Measurements from ENCODE around the gene UFM1.

DNA sequence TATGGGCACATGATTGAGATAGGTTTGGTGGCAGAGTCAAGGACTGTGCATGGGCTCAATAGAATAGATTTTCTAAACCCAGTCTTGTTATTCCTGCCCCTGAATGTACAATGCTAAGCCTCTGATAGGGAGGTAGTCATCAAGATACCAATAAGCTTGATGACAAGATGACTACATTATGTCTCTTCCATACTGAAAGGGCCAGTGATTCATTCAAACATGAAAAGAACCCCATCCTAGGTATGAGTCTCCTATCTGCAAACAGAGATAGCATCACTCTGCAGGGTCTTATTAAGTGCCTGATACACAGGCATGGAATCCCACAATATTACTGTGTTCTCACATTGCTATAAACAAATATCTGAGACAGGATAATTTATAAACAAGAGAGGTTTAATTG lies 40.3 kb upstream of the UFM1 start:
- TF ChIP-seq CTCF (IDR thresholded peaks at IDR 0.05): no peak
- TF ChIP-seq POLR2A (IDR thresholded peaks at IDR 0.05): no peak
